ENCODE data around the gene CLDN12.

Gene CLDN12

DNA sequence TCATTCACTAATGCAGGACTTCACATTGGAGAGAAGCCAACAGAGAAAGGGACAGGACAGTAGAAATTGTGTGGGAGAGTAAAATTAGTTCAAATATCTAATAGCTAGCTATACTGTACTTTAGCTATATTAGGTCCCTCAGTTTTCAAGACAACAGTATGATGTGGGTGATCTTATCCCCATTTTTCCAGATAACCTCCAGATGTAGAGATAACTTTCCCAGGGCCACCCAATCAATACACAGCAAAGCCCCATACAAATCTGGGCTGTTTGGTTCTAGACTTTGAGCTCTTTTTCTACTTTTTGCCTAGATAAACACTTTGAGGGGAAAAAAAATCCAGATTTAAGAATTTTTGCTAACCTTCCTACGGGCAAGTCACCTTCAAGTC, 482 bp upstream of the CLDN12 start:
- Histone ChIP-seq H4K20me1 (ENCODE audit: insufficient read depth, low read length) (no peaks in the 10 kb centered on the region), H3K27ac (ENCODE audit: low read length) (peak overlapping the region; percentile 81; the same call in 1 of the 2 replicates), H3K79me2 (ENCODE audit: insufficient read depth, low read length) (no peaks in the 10 kb centered on the region; the same call in 1 of the 2 replicates), H3K36me3 (ENCODE audit: insufficient read depth, low read length) (peaks cover 17% of the 10 kb centered on the region; the same call in 1 of the 2 replicates), H3K9me3 (ENCODE audit: insufficient read depth, low read length, severe bottlenecking) (no peaks in the 10 kb centered on the region), H3K27me3 (ENCODE audit: insufficient read depth, low read length, poor library complexity) (no peaks in the 10 kb centered on the region), H3K4me3 (ENCODE audit: low read depth in 1 of 2, low read length in 2 of 2) (peak overlapping the region; percentile 42 to 89; a peak in 3 of 4 replicates), H3K4me1 (ENCODE audit: insufficient read depth, low read length) (peaks cover 22% of the 10 kb centered on the region), H3K4me2 (ENCODE audit: insufficient read depth, low read length) (peak overlapping the region; percentile 90), H2AFZ (ENCODE audit: low read depth, low read length) (peak overlapping the region; percentile 93), H3K9ac (ENCODE audit: low read depth, low read length) (peak overlapping the region; percentile 63; the same call in 1 of the 2 replicates)
- DNase-seq (no peak), ATAC-seq (ENCODE audit: insufficient read depth, low read depth) (no peak)
- no peak for TF ChIP-seq EZH2 (IDR thresholded peaks at IDR 0.05; ENCODE audit: borderline replicate concordance, low read depth, low read length, severe bottlenecking)
- TF ChIP-seq, protein P1, sequence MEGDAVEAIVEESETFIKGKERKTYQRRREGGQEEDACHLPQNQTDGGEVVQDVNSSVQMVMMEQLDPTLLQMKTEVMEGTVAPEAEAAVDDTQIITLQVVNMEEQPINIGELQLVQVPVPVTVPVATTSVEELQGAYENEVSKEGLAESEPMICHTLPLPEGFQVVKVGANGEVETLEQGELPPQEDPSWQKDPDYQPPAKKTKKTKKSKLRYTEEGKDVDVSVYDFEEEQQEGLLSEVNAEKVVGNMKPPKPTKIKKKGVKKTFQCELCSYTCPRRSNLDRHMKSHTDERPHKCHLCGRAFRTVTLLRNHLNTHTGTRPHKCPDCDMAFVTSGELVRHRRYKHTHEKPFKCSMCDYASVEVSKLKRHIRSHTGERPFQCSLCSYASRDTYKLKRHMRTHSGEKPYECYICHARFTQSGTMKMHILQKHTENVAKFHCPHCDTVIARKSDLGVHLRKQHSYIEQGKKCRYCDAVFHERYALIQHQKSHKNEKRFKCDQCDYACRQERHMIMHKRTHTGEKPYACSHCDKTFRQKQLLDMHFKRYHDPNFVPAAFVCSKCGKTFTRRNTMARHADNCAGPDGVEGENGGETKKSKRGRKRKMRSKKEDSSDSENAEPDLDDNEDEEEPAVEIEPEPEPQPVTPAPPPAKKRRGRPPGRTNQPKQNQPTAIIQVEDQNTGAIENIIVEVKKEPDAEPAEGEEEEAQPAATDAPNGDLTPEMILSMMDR (IDR thresholded peaks at IDR 0.05; ENCODE audit: borderline replicate concordance, extremely low read depth, low read length, poor library complexity, severe bottlenecking), result no peak

DNA sequence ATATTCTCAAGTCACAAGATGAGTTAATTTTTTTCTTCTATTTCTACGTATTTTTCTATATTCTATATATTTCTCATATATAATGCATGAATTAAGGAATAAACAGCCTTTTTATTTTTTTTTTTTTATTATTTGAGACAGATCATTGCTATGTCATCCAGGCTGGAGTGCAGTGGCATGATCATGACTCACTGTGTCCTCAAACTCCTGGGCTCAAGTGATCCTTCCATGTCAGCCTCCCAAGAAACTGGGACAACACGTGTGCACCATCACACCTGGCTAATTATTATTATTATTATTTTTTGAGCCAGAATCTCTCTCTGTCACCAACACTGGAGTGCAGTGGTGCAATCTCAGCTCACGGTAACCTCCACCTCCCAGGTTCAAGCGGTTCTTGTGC, 1.5 kb downstream of the CLDN12 start:
- Histone ChIP-seq H3K9ac (ENCODE audit: low read depth, low read length) (no peak overlapping the region), H3K36me3 (ENCODE audit: insufficient read depth, low read length) (peaks cover 20% of the 10 kb centered on the region; the same call in 1 of the 2 replicates), H4K20me1 (ENCODE audit: insufficient read depth, low read length) (no peaks in the 10 kb centered on the region), H3K27ac (ENCODE audit: low read length) (no peak overlapping the region), H3K27me3 (ENCODE audit: insufficient read depth, low read length, poor library complexity) (no peaks in the 10 kb centered on the region), H3K4me2 (ENCODE audit: insufficient read depth, low read length) (peak overlapping the region; percentile 90), H3K79me2 (ENCODE audit: insufficient read depth, low read length) (no peaks in the 10 kb centered on the region; the same call in 1 of the 2 replicates), H3K4me1 (ENCODE audit: insufficient read depth, low read length) (peaks cover 22% of the 10 kb centered on the region), H3K4me3 (ENCODE audit: low read depth in 1 of 2, low read length in 2 of 2) (peak overlapping the region in 1 of 2 experiments; percentile 89; a peak in 1 of 4 replicates), H3K9me3 (ENCODE audit: insufficient read depth, low read length, severe bottlenecking) (no peaks in the 10 kb centered on the region), H2AFZ (ENCODE audit: low read depth, low read length) (no peak overlapping the region)
- no peak for ATAC-seq (ENCODE audit: insufficient read depth, low read depth)
- TF ChIP-seq, protein P1 (IDR thresholded peaks at IDR 0.05; ENCODE audit: borderline replicate concordance, extremely low read depth, low read length, poor library complexity, severe bottlenecking), result no peak
- no peak for TF ChIP-seq EZH2 (IDR thresholded peaks at IDR 0.05; ENCODE audit: borderline replicate concordance, low read depth, low read length, severe bottlenecking)
- no peak for DNase-seq

DNA sequence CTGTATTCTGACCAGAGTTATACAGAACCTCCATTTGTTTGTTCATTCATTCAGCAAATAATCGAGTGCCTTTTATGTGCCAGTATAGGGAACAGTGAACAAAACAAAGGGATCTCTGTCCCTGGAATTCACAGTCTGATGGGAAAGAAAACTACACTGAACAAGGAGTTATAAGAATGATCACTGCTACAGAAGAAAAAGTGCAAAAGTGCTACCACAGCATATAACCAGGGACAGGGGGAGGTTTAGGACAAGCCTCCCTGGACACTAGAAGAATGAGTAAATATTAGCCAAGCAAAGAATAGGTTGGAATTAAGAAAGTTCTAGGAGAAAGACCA, 4.2 kb downstream of the CLDN12 start:
- Histone ChIP-seq H3K9ac (ENCODE audit: low read depth, low read length) (no peak overlapping the region), H3K36me3 (ENCODE audit: insufficient read depth, low read length) (peaks cover 25% of the 10 kb centered on the region)

More for the DNA sequence above, 4.2 kb downstream of the CLDN12 start:
- no peaks in the 10 kb centered on the region for H3K27me3 ChIP-seq (ENCODE audit: insufficient read depth, low read length, poor library complexity)
- no peak overlapping the region for H3K4me3 ChIP-seq (ENCODE audit: low read depth in 1 of 2, low read length in 2 of 2)
- H3K79me2 ChIP-seq (ENCODE audit: insufficient read depth, low read length), result no peaks in the 10 kb centered on the region; the same call in 1 of the 2 replicates
- H3K9me3 ChIP-seq (ENCODE audit: insufficient read depth, low read length, severe bottlenecking), result no peaks in the 10 kb centered on the region
- no peak overlapping the region for H3K27ac ChIP-seq (ENCODE audit: low read length)
- DNase-seq (no peak), ATAC-seq (ENCODE audit: insufficient read depth, low read depth) (no peak)
- H3K4me2 ChIP-seq (ENCODE audit: insufficient read depth, low read length), result no peak overlapping the region
- TF ChIP-seq, protein P1 (IDR thresholded peaks at IDR 0.05; ENCODE audit: borderline replicate concordance, extremely low read depth, low read length, poor library complexity, severe bottlenecking), result no peak
- no peak for TF ChIP-seq EZH2 (IDR thresholded peaks at IDR 0.05; ENCODE audit: borderline replicate concordance, low read depth, low read length, severe bottlenecking)
- no peaks in the 10 kb centered on the region for H4K20me1 ChIP-seq (ENCODE audit: insufficient read depth, low read length)
- no peak overlapping the region for H2AFZ ChIP-seq (ENCODE audit: low read depth, low read length)
- H3K4me1 ChIP-seq (ENCODE audit: insufficient read depth, low read length), result peaks cover 22% of the 10 kb centered on the region

All from DND-41 (cell line).